Fibroblast of peridontal ligament (primary cell): ENCODE results near the gene CADPS.

Experiments
- DNase-seq: peaks from one replicate; pipeline ENCODE4 v3.0.0-alpha.2; 2010; ENCODE audit errors: extremely low read depth

The CADPS gene

GRCh38 chr3:62558549-62559112 lies 316.6 kb downstream of the CADPS start:
- DNase-seq: peak; percentile 23

GRCh38 chr3:62557983-62558382 lies 317.2 kb downstream of the CADPS start:
- no peak for DNase-seq

- no peak for DNase-seq
These were observed 317.8 kb downstream of the CADPS start for GRCh38 chr3:62557450-62557849.

GRCh38 chr3:62556121-62556815 lies 318.9 kb downstream of the CADPS start:
- no peak for DNase-seq

- no peak for DNase-seq
These were observed 320.9 kb downstream of the CADPS start for GRCh38 chr3:62554264-62554799.

- DNase-seq: no peak
These were observed 321.4 kb downstream of the CADPS start for GRCh38 chr3:62553811-62554210.

GRCh38 chr3:62551556-62551955 lies 323.7 kb downstream of the CADPS start:
- DNase-seq: no peak

GRCh38 chr3:62550439-62550838 lies 324.8 kb downstream of the CADPS start:
- DNase-seq: no peak

GRCh38 chr3:62548528-62549205 lies 326.5 kb downstream of the CADPS start:
- no peak for DNase-seq

GRCh38 chr3:62546266-62546665 lies 328.9 kb downstream of the CADPS start:
- DNase-seq: no peak

- no peak for DNase-seq
These were observed 333.0 kb downstream of the CADPS start for GRCh38 chr3:62542185-62542584.

- no peak for DNase-seq
These were observed 335.5 kb downstream of the CADPS start for GRCh38 chr3:62539762-62540161.

- no peak for DNase-seq
These were observed 336.4 kb downstream of the CADPS start for GRCh38 chr3:62538691-62539356.

GRCh38 chr3:62534326-62534725 lies 340.9 kb downstream of the CADPS start:
- DNase-seq: no peak

- DNase-seq: no peak
These were observed 342.4 kb downstream of the CADPS start for GRCh38 chr3:62532796-62533195.

GRCh38 chr3:62531981-62532380 lies 343.2 kb downstream of the CADPS start:
- DNase-seq: no peak

GRCh38 chr3:62531493-62531892 lies 343.7 kb downstream of the CADPS start:
- no peak for DNase-seq

- peak; percentile 11 for DNase-seq
These were observed 346.0 kb downstream of the CADPS start for GRCh38 chr3:62529230-62529629.

- DNase-seq: no peak
These were observed 347.7 kb downstream of the CADPS start for GRCh38 chr3:62527474-62527873.

- DNase-seq: peak; percentile 18
These were observed 349.9 kb downstream of the CADPS start for GRCh38 chr3:62525281-62525680.

- DNase-seq: no peak
These were observed 351.5 kb downstream of the CADPS start for GRCh38 chr3:62523672-62524071.

- no peak for DNase-seq
These were observed 353.6 kb downstream of the CADPS start for GRCh38 chr3:62521464-62522105.
